ENCODE measurements around the gene PRR29.

DNA sequence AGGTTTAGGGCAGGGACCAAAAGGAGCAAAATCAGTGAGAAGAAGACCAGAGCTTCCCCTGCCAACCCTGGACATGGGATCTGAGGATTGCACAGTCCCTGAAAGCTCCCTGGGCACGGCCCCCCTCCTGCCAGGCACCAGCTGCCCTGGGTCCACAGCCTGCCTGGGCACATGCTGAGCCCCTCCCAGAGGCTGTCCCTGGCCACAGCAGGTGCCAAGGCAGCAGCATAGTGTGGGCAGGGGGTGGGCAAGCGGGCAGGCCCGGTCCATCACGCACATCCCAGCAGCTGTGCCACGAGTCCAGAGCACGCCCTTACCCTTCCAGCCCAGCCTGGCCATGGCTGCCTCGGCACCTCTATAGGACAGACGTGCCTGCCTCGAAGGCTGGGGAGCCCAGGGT is 38.1 kb upstream of the PRR29 start:
- TF ChIP-seq, protein P1, sequence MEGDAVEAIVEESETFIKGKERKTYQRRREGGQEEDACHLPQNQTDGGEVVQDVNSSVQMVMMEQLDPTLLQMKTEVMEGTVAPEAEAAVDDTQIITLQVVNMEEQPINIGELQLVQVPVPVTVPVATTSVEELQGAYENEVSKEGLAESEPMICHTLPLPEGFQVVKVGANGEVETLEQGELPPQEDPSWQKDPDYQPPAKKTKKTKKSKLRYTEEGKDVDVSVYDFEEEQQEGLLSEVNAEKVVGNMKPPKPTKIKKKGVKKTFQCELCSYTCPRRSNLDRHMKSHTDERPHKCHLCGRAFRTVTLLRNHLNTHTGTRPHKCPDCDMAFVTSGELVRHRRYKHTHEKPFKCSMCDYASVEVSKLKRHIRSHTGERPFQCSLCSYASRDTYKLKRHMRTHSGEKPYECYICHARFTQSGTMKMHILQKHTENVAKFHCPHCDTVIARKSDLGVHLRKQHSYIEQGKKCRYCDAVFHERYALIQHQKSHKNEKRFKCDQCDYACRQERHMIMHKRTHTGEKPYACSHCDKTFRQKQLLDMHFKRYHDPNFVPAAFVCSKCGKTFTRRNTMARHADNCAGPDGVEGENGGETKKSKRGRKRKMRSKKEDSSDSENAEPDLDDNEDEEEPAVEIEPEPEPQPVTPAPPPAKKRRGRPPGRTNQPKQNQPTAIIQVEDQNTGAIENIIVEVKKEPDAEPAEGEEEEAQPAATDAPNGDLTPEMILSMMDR (conservative IDR thresholded peaks at IDR 0.05 in 1 of 2, IDR thresholded peaks at IDR 0.05 in 1 of 2; ENCODE audit: low read depth in 1 of 2, low read length in 2 of 2), result no peak
- TF ChIP-seq EZH2 (IDR thresholded peaks at IDR 0.05; ENCODE audit: low read length, missing control alignments), result no peak

Data from fibroblast of lung (primary cell).